Osteocyte (in vitro differentiated cells): Measurements from ENCODE around the gene CLIC1. TPM values are rescaled to one million over a fixed set of nuclear protein-coding genes. Genes with fewer than 3 reads are reported as not detected.

Source experiments
- DNase-seq: peaks from one replicate; pipeline ENCODE4 v3.0.0; 2021; ENCODE audit warnings: mixed read lengths; ENCODE audit not compliant: unreplicated experiment; ENCODE audit errors: extremely low spot score
- H3K27ac Mint-ChIP-seq: one replicate; pipeline ENCODE4 v1.8.0; 2021; ENCODE audit warnings: mild to moderate bottlenecking, mixed read lengths; ENCODE audit not compliant: unreplicated experiment
- H3K27me3 Mint-ChIP-seq: one replicate; pipeline ENCODE4 v1.8.0; 2021; ENCODE audit warnings: mixed read lengths; ENCODE audit not compliant: unreplicated experiment
- H3K36me3 Mint-ChIP-seq: one replicate; pipeline ENCODE4 v1.8.0; 2021; ENCODE audit warnings: mixed read lengths; ENCODE audit not compliant: unreplicated experiment
- H3K4me1 Mint-ChIP-seq: one replicate; pipeline ENCODE4 v1.8.0; 2021; ENCODE audit warnings: mixed read lengths; ENCODE audit not compliant: unreplicated experiment
- H3K4me3 Mint-ChIP-seq: one replicate; pipeline ENCODE4 v1.8.0; 2021; ENCODE audit warnings: mild to moderate bottlenecking, moderate library complexity, mixed read lengths; ENCODE audit not compliant: unreplicated experiment
- H3K9me3 Mint-ChIP-seq: one replicate; pipeline ENCODE4 v1.8.0; 2021; ENCODE audit warnings: mixed read lengths; ENCODE audit not compliant: unreplicated experiment
- CTCF ChIP-seq: fragments of 200-600 bp; sonication (generic); IDR thresholded peaks from 2 replicates; pipeline ENCODE4 v1.5.0; 2021; ENCODE audit warnings: antibody characterized with exemption, mild to moderate bottlenecking, moderate library complexity
- total RNA-seq: library from RNA; stranded (reverse); gene quantifications from 2 replicates; pipeline ENCODE4 v1.2.1, GENCODE V29; 2021

CLIC1 gene
- total RNA-seq, 1 donor from 2014 or later, result 230 TPM

DNA sequence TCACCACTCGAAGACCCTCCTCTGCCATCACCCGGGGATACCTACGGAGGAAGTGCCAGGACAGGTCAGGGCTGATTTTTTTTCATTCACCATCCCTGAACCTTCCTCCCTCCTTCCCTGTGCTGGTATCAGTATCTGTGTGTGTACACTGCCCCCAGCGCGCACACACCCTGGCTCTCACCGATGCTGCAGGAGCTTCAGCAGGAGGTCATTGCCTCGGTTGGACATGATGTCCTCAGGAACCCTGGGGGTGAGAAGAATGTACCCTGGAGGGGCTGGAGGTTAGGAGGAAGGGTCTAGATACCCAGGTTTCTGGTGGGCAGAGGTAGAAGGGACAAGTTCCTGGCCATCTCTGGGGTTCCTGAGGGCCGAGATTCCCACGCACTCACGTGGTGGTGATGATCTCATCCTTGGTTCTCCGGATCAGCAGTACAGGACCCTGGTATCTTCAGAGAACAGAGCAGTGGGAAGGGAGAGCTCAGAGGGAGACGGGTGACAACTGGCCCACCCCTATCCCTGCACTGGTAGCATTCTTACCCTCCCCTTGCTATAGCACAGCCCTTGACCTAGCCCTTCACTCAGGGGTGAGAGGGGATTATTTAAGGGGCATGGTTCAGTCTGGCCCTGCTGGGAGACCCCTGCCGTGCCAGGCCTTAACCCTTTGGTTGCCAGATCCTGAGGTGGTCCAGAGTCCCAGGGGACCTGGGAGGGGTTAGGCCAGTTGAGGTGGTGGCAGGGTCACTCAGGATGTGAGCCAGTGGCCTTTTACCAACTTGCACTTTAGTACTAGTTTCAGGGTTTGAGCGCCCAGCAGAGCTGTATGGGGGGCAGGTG, 48.3 kb downstream of the CLIC1 start:
- Mint-ChIP-seq H3K27me3 (no peaks in the 10 kb centered on the region), H3K36me3 (peaks cover 32% of the 10 kb centered on the region), H3K4me1 (no peaks in the 10 kb centered on the region), H3K4me3 (no peak overlapping the region), H3K27ac (no peak overlapping the region), H3K9me3 (no peaks in the 10 kb centered on the region)
- DNase-seq, result no peak
- no peak for TF ChIP-seq CTCF

- no peaks in the 10 kb centered on the region for H3K27me3 Mint-ChIP-seq
- no peak overlapping the region for H3K27ac Mint-ChIP-seq
- no peak for DNase-seq
- H3K9me3 Mint-ChIP-seq, result no peaks in the 10 kb centered on the region
- H3K4me3 Mint-ChIP-seq, result no peak overlapping the region
- H3K4me1 Mint-ChIP-seq, result no peaks in the 10 kb centered on the region
- no peak for TF ChIP-seq CTCF
- H3K36me3 Mint-ChIP-seq, result peaks cover 27% of the 10 kb centered on the region
Observed at GRCh38 chr6:31687321-31687720, 49.0 kb downstream of the CLIC1 start.

DNA sequence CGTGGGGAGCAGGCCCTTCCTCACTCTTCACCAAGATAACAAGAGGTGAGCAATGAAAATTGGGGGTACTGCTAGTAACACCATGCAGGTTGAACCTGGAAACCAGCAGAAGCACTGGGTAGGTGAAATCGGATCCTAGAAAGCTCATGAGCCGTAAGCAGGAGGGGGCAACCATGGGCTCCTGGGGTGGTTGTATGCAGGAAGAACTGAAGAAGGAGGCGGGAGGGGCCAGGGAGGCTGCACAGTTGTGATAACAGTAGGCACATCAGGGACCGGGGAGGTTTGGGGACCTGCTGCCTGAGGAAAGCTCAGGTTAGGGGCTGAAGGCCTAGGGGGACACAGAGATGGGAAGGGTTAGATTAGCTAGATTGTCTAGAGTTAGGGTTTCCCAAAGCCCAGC, 49.8 kb downstream of the CLIC1 start:
- H3K36me3 Mint-ChIP-seq, result peaks cover 27% of the 10 kb centered on the region
- TF ChIP-seq CTCF, result no peak
- no peak for DNase-seq
- H3K27ac Mint-ChIP-seq, result no peak overlapping the region
- no peaks in the 10 kb centered on the region for H3K9me3 Mint-ChIP-seq
- no peaks in the 10 kb centered on the region for H3K27me3 Mint-ChIP-seq
- H3K4me1 Mint-ChIP-seq, result peaks cover 2% of the 10 kb centered on the region
- no peak overlapping the region for H3K4me3 Mint-ChIP-seq

GRCh38 chr6:31683591-31683990, 52.7 kb downstream of the CLIC1 start:
- H3K9me3 Mint-ChIP-seq, result no peaks in the 10 kb centered on the region
- no peak for TF ChIP-seq CTCF
- no peak for DNase-seq
- H3K36me3 Mint-ChIP-seq, result peaks cover 17% of the 10 kb centered on the region
- H3K4me3 Mint-ChIP-seq, result no peak overlapping the region
- no peak overlapping the region for H3K27ac Mint-ChIP-seq
- peaks cover 16% of the 10 kb centered on the region for H3K4me1 Mint-ChIP-seq
- no peaks in the 10 kb centered on the region for H3K27me3 Mint-ChIP-seq

DNA sequence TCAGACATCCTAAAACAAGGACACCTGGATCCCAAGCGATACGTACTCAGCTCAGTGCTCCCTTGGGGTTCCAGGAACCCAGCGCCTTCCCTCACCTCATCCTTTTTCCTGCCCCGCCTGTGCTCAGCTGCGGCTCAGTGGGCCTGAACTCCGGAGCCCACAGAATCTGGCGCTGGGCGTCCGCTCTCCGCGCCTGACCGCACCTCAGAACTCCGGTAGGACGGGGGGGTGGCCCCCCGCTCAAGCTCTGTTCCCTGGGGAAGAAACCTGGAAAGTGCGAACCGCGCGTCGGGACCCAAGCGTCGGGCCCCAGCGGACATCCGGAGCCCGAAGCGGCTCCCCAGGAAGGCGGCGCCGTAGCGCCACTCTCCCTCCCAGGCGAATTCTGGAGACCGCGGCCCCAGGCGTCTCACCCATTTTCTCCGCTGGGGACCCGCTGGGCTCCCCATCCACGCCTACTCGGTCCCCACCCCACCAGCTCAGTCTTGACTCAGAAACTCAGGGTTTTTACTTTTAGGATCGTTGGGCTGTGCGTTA, 55.1 kb downstream of the CLIC1 start:
- Mint-ChIP-seq H3K4me1 (peaks cover 16% of the 10 kb centered on the region), H3K36me3 (peaks cover 5% of the 10 kb centered on the region), H3K27me3 (no peaks in the 10 kb centered on the region), H3K4me3 (peak overlapping the region; percentile 73), H3K27ac (peak overlapping the region; percentile 90), H3K9me3 (no peaks in the 10 kb centered on the region)
- no peak for DNase-seq
- TF ChIP-seq CTCF, result no peak
